T-helper 2 cell treated with Interferon-gamma antibody and Interleukin-4, amounts not matched to agents 5 μg/mL and 100 μg/mL, for 36 hours (primary cell): Measurements from ENCODE around the gene AMIGO2.
"Not testable (repeated sequence)": the region's sequence is repeated elsewhere in the genome, so short reads cannot be mapped to it uniquely, and the experiment has no call there.

ENCODE experiments used
- DNase-seq: peaks from one replicate; pipeline ENCODE4 v3.0.0; 2021; ENCODE audit warnings: low spot score
- H3K27ac Mint-ChIP-seq: one replicate; pipeline ENCODE4 v1.8.0; 2021; ENCODE audit warnings: mild to moderate bottlenecking, mixed read lengths
- H3K27me3 Mint-ChIP-seq: one replicate; pipeline ENCODE4 v1.8.0; 2021; ENCODE audit warnings: low read depth, mixed read lengths
- H3K36me3 Mint-ChIP-seq: one replicate; pipeline ENCODE4 v1.8.0; 2021; ENCODE audit warnings: low read depth, mixed read lengths
- H3K4me1 Mint-ChIP-seq: one replicate; pipeline ENCODE4 v1.8.0; 2021; ENCODE audit warnings: low read depth, mixed read lengths
- H3K4me3 Mint-ChIP-seq: one replicate; pipeline ENCODE4 v1.8.0; 2022; ENCODE audit warnings: mild to moderate bottlenecking, moderate library complexity, mixed read lengths
- H3K9me3 Mint-ChIP-seq: one replicate; pipeline ENCODE4 v1.8.0; 2021; ENCODE audit warnings: mixed read lengths

Gene AMIGO2

DNA sequence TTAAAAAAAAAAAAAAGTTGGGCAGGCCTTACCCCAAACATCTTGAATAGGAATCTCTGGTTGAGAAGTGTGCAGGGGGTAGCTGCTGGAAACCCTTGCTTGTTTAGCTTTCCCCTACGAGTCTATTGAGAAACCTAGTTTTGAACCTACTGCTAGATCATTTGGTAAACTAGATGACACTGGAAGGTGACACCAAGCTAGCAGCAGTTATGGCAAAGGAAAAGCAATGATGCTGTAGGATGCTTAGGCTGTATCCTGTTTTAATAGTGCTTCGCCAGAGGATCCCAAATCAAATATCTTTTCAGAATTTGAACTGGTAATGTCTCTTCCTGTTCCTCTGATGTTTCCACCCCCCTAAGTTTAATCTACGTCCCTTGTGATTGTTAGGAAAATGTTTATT lies 5.8 kb downstream of the AMIGO2 start:
- no peaks in the 10 kb centered on the region for H3K27me3 Mint-ChIP-seq

DNA sequence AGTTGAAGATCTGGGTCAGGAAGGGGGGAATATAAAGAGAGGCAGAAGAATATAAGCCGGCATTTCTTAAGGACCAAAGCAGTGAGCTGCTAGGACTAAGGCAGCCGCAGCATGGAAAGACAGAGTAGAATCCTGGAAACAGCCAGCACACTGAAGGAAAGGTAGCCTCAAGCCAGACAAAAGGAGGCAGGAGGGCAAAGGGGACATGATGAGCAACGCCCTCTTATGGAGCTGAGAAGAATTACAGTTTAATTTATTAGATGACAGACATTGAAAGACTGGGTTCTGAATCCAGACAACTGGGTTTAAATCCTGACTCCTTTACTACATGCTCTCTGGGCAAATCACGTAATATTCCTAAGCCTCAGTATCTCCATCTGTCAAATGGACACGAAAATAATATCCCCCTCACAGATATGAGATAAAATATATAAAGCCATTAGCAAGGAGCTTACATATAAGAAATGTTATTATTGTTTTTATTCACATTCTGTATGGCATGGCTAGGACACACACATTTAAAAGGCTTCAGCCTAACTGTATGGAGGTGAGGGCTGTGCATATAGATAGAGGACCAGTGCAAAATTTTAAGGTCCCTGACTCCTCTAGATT lies 8.4 kb downstream of the AMIGO2 start:
- Mint-ChIP-seq H3K9me3 (no peaks in the 10 kb centered on the region), H3K4me1 (peaks cover 3% of the 10 kb centered on the region), H3K27me3 (no peaks in the 10 kb centered on the region), H3K4me3 (no peak overlapping the region), H3K36me3 (no peaks in the 10 kb centered on the region), H3K27ac (no peak overlapping the region)
- DNase-seq = no peak

More for the DNA sequence above, 5.8 kb downstream of the AMIGO2 start:
- H3K4me3 Mint-ChIP-seq = no peak overlapping the region
- no peaks in the 10 kb centered on the region for H3K36me3 Mint-ChIP-seq
- no peak for DNase-seq
- H3K9me3 Mint-ChIP-seq = no peaks in the 10 kb centered on the region
- H3K4me1 Mint-ChIP-seq = peaks cover 20% of the 10 kb centered on the region
- no peak overlapping the region for H3K27ac Mint-ChIP-seq

- H3K9me3 Mint-ChIP-seq = no peaks in the 10 kb centered on the region
These were observed 9.4 kb downstream of the AMIGO2 start for GRCh38 chr12:47070310-47070709.

DNA sequence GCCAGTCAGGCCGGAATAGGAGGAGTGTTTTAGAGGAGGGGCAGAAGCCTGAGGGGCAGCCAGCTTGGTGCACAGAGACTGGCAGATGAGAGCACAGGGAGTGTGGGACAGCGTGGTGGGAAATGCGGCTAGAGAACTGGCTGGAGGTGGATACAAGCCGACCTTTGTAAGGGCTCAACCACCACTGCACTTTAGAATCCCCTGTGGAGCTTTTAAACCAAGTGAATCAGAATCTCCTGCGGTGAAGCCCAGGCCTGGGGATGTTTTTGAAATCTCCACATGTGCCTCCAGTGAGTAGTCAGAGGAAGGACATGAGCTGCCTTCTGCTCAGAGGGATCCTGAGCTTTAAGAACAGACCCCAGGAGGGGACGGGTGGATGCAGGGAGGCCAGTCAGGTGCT lies 11.2 kb downstream of the AMIGO2 start:
- no peaks in the 10 kb centered on the region for H3K36me3 Mint-ChIP-seq
- H3K27me3 Mint-ChIP-seq = no peaks in the 10 kb centered on the region
- H3K27ac Mint-ChIP-seq = no peak overlapping the region
- DNase-seq = no peak
- H3K4me3 Mint-ChIP-seq = no peak overlapping the region
- no peaks in the 10 kb centered on the region for H3K9me3 Mint-ChIP-seq
- no peaks in the 10 kb centered on the region for H3K4me1 Mint-ChIP-seq

More at GRCh38 chr12:47070310-47070709, 9.4 kb downstream of the AMIGO2 start:
- Mint-ChIP-seq H3K4me1 (no peaks in the 10 kb centered on the region), H3K27ac (no peak overlapping the region), H3K36me3 (no peaks in the 10 kb centered on the region), H3K27me3 (no peaks in the 10 kb centered on the region), H3K4me3 (no peak overlapping the region)
- no peak for DNase-seq

GRCh38 chr12:47067771-47068431 lies 11.9 kb downstream of the AMIGO2 start:
- Mint-ChIP-seq H3K36me3 (no peaks in the 10 kb centered on the region), H3K4me3 (no peak overlapping the region), H3K27ac (no peak overlapping the region), H3K9me3 (peaks cover 3% of the 10 kb centered on the region), H3K27me3 (no peaks in the 10 kb centered on the region), H3K4me1 (no peaks in the 10 kb centered on the region)
- DNase-seq = no peak

DNA sequence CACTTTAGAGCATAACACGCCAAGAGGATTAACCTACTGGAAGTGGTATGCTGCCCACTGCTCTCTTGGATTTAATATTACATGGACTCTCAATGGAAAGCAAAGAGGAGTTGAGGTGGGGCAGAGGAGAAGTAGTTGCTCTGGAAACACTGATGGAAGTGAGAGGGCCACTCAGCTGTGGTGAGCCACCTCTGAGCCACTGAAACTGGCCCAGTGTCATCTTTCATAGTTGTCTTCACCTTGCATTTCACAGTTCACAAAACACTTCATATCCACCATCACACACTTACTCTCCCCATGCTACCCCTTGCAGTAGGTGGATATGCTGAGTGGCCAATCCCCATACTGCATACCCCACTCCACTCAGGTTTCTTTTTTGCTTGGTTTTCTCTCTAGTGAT lies 12.6 kb downstream of the AMIGO2 start:
- Mint-ChIP-seq H3K27me3 (no peaks in the 10 kb centered on the region), H3K9me3 (peaks cover 3% of the 10 kb centered on the region), H3K36me3 (no peaks in the 10 kb centered on the region), H3K27ac (no peak overlapping the region), H3K4me1 (no peaks in the 10 kb centered on the region), H3K4me3 (no peak overlapping the region)
- no peak for DNase-seq

DNA sequence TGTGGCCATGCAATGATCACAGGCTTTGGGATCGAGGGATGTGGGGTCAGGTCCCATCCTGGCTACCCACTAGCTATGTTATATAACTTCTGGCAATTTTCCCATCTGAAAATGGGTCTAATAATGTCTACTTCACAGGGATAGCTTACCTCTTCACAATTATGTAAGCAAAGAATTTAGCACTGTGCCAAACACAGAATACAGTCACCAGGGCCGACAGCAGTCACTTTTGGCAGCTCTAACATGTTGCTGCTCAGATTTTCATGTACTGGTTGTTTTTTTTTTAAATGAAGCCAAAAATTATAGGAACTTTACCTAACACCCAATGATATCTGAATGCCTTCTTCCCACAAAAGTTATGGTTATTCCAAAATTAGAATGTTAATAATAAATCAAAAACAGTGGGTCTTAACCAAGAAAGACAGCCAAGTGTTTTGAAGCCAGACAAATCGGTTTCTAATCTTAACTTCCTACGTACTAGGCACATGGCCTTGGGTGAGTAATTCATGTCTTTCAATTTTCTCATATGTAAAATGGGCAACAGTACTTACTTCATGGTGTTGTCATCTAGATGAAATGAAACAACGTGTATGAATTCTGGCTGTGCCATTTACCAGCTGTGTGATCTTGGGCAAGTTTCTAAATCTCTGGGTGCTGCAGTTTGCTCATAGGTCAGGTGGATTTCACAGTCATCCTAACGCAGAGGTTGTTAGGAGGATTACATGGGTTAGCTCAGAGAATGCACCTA lies 13.3 kb downstream of the AMIGO2 start:
- Mint-ChIP-seq H3K36me3 (no peaks in the 10 kb centered on the region), H3K4me3 (no peak overlapping the region), H3K9me3 (peaks cover 3% of the 10 kb centered on the region), H3K4me1 (no peaks in the 10 kb centered on the region), H3K27ac (no peak overlapping the region), H3K27me3 (no peaks in the 10 kb centered on the region)
- no peak for DNase-seq

DNA sequence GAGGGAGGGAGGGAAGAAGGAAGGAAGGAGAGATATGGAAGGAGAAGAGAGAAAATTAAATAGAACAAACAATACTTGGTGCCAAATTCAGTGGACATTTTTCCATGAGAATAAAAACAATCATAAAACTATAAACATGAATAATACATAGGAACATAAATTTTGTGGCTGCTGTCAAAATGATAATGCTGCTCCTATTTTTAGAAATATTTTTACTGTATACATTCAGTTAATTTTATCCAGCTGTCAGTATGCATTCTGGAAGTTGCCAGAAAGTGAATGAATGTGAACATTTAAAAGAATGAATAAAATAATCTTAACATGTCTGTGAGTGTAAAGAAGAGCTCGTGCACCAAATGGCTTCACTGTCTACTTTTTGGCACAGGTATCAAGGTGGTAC lies 14.2 kb downstream of the AMIGO2 start:
- Mint-ChIP-seq H3K4me3 (no peak overlapping the region), H3K27ac (no peak overlapping the region), H3K9me3 (peaks cover 3% of the 10 kb centered on the region), H3K36me3 (no peaks in the 10 kb centered on the region), H3K27me3 (no peaks in the 10 kb centered on the region), H3K4me1 (no peaks in the 10 kb centered on the region)
- DNase-seq = no peak

DNA sequence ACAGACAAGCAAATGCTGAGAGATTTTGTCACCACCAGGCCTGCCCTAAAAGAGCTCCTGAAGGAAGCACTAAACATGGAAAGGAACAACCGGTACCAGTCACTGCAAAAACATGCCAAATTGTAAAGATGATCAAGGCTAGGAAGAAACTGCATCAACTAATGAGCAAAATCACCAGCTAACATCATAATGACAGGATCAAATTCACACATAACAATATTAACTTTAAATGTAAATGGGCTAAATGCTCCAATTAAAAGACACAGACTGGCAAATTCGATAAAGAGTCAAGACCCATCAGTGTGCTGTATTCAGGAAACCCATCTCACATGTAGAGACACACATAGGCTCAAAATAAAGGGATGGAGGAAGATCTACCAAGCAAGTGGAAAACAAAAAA lies 21.1 kb downstream of the AMIGO2 start:
- not testable (repeated sequence) for H3K9me3 Mint-ChIP-seq

DNA sequence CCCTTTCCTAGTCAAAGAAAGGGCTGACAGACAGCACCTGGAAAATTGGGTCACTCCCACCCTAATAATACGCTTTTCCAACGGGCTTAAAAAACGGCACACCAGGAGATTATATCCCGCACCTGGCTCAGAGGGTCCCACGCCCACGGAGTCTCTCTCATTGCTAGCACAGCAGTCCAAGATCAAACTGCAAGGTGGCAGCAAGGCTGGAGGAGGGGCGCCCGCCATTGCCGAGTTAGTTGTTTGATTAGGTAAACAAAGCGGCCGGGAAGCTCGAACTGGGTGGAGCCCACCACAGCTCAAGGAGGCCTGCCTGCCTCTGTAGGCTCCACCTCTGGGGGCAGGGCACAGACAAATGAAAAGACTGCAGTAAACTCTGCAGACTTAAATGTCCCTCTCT lies 22.8 kb downstream of the AMIGO2 start:
- not testable (repeated sequence) for H3K36me3 Mint-ChIP-seq

More for the DNA sequence above, 21.1 kb downstream of the AMIGO2 start:
- not testable (repeated sequence) for H3K4me3 Mint-ChIP-seq, H3K36me3 Mint-ChIP-seq, H3K27me3 Mint-ChIP-seq, DNase-seq, H3K4me1 Mint-ChIP-seq, H3K27ac Mint-ChIP-seq

DNA sequence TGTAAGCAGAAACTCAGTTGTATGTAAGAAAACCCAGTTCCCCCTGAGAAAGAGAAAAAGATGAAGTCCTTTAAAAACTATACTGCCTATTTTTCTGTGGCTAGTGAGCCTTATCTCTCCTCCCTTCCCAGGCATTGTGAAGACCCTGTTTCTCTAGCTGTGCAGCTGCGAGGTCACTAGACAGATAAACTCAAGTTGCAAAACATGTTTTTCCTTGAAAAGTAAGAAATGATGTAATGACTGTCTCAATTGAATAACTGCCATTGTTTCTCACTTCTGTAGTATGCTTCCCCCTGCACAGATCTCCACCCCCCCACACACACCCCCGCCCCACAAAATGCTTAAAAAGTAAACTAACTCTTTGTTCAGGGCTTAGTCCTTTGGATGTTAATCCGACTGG lies 23.9 kb downstream of the AMIGO2 start:
- DNase-seq, H3K4me3 Mint-ChIP-seq: not testable (repeated sequence)

More for the DNA sequence above, 22.8 kb downstream of the AMIGO2 start:
- H3K27me3 Mint-ChIP-seq, H3K4me3 Mint-ChIP-seq, H3K27ac Mint-ChIP-seq, H3K9me3 Mint-ChIP-seq, H3K4me1 Mint-ChIP-seq, DNase-seq: not testable (repeated sequence)

GRCh38 chr12:47054659-47055058 lies 25.1 kb downstream of the AMIGO2 start:
- H3K4me1 Mint-ChIP-seq = no peaks in the 10 kb centered on the region
- H3K36me3 Mint-ChIP-seq = no peaks in the 10 kb centered on the region
- DNase-seq = no peak
- peaks cover 16% of the 10 kb centered on the region for H3K9me3 Mint-ChIP-seq
- H3K27me3 Mint-ChIP-seq = no peaks in the 10 kb centered on the region
- no peak overlapping the region for H3K27ac Mint-ChIP-seq
- no peak overlapping the region for H3K4me3 Mint-ChIP-seq

More for the DNA sequence above, 23.9 kb downstream of the AMIGO2 start:
- not testable (repeated sequence) for H3K36me3 Mint-ChIP-seq, H3K4me1 Mint-ChIP-seq, H3K27me3 Mint-ChIP-seq, H3K27ac Mint-ChIP-seq
- peaks cover 16% of the 10 kb centered on the region for H3K9me3 Mint-ChIP-seq

GRCh38 chr12:47053961-47054360 lies 25.8 kb downstream of the AMIGO2 start:
- Mint-ChIP-seq H3K4me1 (no peaks in the 10 kb centered on the region), H3K27ac (no peak overlapping the region), H3K36me3 (no peaks in the 10 kb centered on the region), H3K9me3 (peaks cover 16% of the 10 kb centered on the region), H3K4me3 (no peak overlapping the region), H3K27me3 (no peaks in the 10 kb centered on the region)
- no peak for DNase-seq

DNA sequence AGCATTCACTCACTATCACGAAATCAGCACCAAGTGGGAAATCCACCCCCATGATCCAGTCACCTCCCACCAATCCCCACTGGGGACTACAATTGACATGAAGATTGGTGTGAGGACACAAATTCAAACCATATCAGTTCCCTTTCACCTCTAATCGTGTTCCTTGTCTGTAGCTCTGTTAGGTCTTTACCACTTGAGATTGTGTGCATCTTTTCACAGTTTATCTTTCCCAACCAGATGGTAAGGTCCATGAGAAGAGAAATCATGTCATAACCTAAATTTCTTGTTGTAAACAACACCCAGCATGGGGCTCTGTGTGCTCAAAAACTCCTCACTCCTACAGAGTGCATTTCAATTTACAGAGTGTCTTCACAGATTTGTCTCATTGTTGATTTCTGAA lies 27.5 kb downstream of the AMIGO2 start:
- Mint-ChIP-seq H3K27ac (no peak overlapping the region), H3K4me1 (no peaks in the 10 kb centered on the region), H3K9me3 (peaks cover 16% of the 10 kb centered on the region), H3K4me3 (no peak overlapping the region), H3K27me3 (no peaks in the 10 kb centered on the region), H3K36me3 (no peaks in the 10 kb centered on the region)
- no peak for DNase-seq
